Mesothelial cell of epicardium (in vitro differentiated cells): ENCODE results near the gene SPPL3. TPM values are rescaled to one million over a fixed set of nuclear protein-coding genes. Genes with fewer than 3 reads are reported as not detected.

Experiments used
- DNase-seq, 2 experiments: peaks; one replicate each; pipeline ENCODE4 v3.0.0; 2021; ENCODE audit warnings: low spot score in 2 of 2; ENCODE audit not compliant: unreplicated experiment in 2 of 2
- H3K27ac Mint-ChIP-seq: 2 replicates; pipeline ENCODE4 v1.8.0; 2021; ENCODE audit warnings: mixed read lengths
- H3K27me3 Mint-ChIP-seq: 2 replicates; pipeline ENCODE4 v1.8.0; 2021; ENCODE audit warnings: low read depth, mixed read lengths
- H3K36me3 Mint-ChIP-seq: 2 replicates; pipeline ENCODE4 v1.8.0; 2021; ENCODE audit warnings: mixed read lengths
- H3K4me1 Mint-ChIP-seq: 2 replicates; pipeline ENCODE4 v1.8.0; 2021; ENCODE audit warnings: mixed read lengths
- H3K4me3 Mint-ChIP-seq: 2 replicates; pipeline ENCODE4 v1.8.0; 2021; ENCODE audit warnings: mild to moderate bottlenecking, moderate library complexity, mixed read lengths
- H3K9me3 Mint-ChIP-seq: 2 replicates; pipeline ENCODE4 v1.8.0; 2021; ENCODE audit warnings: mixed read lengths
- CTCF ChIP-seq: fragments of 200-600 bp; sonication (generic); IDR thresholded peaks from one replicate; pipeline ENCODE4 v1.5.0; 2021; ENCODE audit warnings: antibody characterized with exemption; ENCODE audit not compliant: unreplicated experiment
- total RNA-seq: library from RNA; stranded (reverse); gene quantifications from 3 replicates; pipeline ENCODE4 v1.2.1, GENCODE V29; 2021

Gene SPPL3
- total RNA-seq, 1 donor from 2014 or later = 79.8 TPM

DNA sequence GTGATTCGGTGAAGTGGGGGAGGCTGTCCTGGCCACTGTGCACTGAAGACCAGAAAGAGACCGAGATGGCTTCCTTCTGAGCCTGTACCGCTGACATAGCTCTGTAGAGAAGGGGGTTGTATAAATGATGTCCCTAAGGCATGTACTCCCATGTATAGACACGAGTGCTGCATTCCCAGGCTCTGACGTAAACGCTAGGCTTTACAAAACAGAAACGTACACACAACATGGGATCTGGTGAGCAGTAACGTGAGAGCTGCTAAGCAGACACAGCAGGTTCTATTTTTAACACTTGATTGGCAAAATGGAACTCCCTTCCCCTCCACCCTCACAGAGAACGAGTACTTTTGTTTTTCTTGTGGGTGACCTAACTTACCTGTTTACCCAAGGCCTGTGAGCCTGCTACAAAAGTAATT lies 142.6 kb downstream of the SPPL3 start:
- Mint-ChIP-seq H3K27ac (peak overlapping the region; percentile 98), H3K36me3 (peaks cover 24% of the 10 kb centered on the region), H3K9me3 (no peaks in the 10 kb centered on the region), H3K4me3 (peak overlapping the region; percentile 37), H3K4me1 (peaks cover 34% of the 10 kb centered on the region), H3K27me3 (no peaks in the 10 kb centered on the region)
- DNase-seq = peak in 1 of 2 experiments; percentile 63
- no peak for TF ChIP-seq CTCF

GRCh38 chr12:120760349-120761254 lies 143.6 kb downstream of the SPPL3 start:
- no peak for DNase-seq
- H3K9me3 Mint-ChIP-seq = peaks cover under 1% of the 10 kb centered on the region
- peak overlapping the region; percentile 98 for H3K27ac Mint-ChIP-seq
- no peaks in the 10 kb centered on the region for H3K27me3 Mint-ChIP-seq
- H3K36me3 Mint-ChIP-seq = peaks cover 18% of the 10 kb centered on the region
- H3K4me3 Mint-ChIP-seq = peak overlapping the region; percentile 37
- peaks cover 34% of the 10 kb centered on the region for H3K4me1 Mint-ChIP-seq
- no peak for TF ChIP-seq CTCF

DNA sequence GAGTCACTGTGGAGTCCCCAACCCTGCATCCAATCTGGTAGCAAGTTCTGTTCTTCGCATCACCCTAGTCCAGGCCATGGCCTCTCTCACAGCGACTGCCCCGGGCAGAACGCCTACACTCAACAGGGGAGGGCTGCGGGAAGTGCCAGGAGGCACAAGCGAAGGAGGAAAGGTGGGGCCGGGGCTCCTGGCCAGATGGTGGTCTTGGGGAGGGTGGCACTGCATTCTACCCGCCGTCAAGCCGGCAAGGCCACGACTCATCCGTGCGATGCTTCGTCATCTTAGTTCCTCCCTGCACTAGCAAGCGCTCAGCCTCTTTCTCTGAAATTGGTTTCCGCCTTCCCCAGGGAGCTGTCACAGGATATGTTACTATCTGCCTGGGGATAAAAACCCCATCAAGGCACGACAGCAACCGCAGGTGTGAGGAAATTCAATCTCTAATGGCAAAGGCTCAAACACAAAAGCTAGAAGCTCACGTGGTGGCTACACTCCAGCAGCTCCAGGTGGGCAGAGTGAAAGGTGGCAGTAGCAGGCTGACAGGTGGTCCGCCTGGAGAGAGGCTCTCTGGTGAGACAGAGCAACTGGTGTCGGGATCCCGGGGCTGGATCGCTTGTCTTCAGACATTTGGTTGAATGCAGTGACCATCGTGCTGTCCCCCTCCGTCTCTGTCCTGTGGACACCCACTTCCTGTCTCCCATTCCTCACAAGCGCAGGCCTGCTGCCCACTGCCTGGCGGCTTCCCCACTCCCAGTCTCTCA lies 144.4 kb downstream of the SPPL3 start:
- H3K4me1 Mint-ChIP-seq = peaks cover 34% of the 10 kb centered on the region
- peaks cover 9% of the 10 kb centered on the region for H3K9me3 Mint-ChIP-seq
- H3K4me3 Mint-ChIP-seq = no peak overlapping the region
- no peak for TF ChIP-seq CTCF
- no peaks in the 10 kb centered on the region for H3K27me3 Mint-ChIP-seq
- no peak for DNase-seq
- H3K36me3 Mint-ChIP-seq = peaks cover 20% of the 10 kb centered on the region
- H3K27ac Mint-ChIP-seq = peak overlapping the region; percentile 98

- Mint-ChIP-seq H3K27ac (peak overlapping the region; percentile 73), H3K4me3 (no peak overlapping the region)
- TF ChIP-seq CTCF = no peak
Measured at GRCh38 chr12:120758798-120759590, 145.2 kb downstream of the SPPL3 start.

GRCh38 chr12:120757949-120758348 lies 146.2 kb downstream of the SPPL3 start:
- Mint-ChIP-seq H3K27ac (peak overlapping the region; percentile 12), H3K27me3 (no peaks in the 10 kb centered on the region), H3K36me3 (peaks cover 17% of the 10 kb centered on the region), H3K4me3 (no peak overlapping the region), H3K4me1 (peaks cover 34% of the 10 kb centered on the region), H3K9me3 (peaks cover 13% of the 10 kb centered on the region)
- DNase-seq = no peak
- no peak for TF ChIP-seq CTCF

More at GRCh38 chr12:120758798-120759590, 145.2 kb downstream of the SPPL3 start:
- DNase-seq = no peak
- peaks cover 17% of the 10 kb centered on the region for H3K36me3 Mint-ChIP-seq
- peaks cover 34% of the 10 kb centered on the region for H3K4me1 Mint-ChIP-seq
- peaks cover 10% of the 10 kb centered on the region for H3K9me3 Mint-ChIP-seq
- H3K27me3 Mint-ChIP-seq = no peaks in the 10 kb centered on the region
